Activated T-helper 17 cell treated with anti-CD3 and anti-CD28 coated beads, Interleukin-2, amount 50 U/mL, for 72 hours (primary cell): Measurements from ENCODE around the gene GNG13. TPM values are rescaled to one million over a fixed set of nuclear protein-coding genes. Genes with fewer than 3 reads are reported as not detected.

Source experiments
- ATAC-seq: fragments of 150-1000 bp; cut with Tn5 transposase; replicated peaks from 2 replicates; pipeline ENCODE4 v1.10.0; 2021; ENCODE audit warnings: mild to moderate bottlenecking, moderate library complexity
- H3K27ac Mint-ChIP-seq: one replicate; pipeline ENCODE4 v1.8.0; 2022; ENCODE audit warnings: mixed read lengths
- H3K27me3 Mint-ChIP-seq: one replicate; pipeline ENCODE4 v1.8.0; 2022; ENCODE audit warnings: mixed read lengths
- H3K36me3 Mint-ChIP-seq: one replicate; pipeline ENCODE4 v1.8.0; 2022; ENCODE audit warnings: low read depth, mild to moderate bottlenecking, mixed read lengths
- H3K4me1 Mint-ChIP-seq: one replicate; pipeline ENCODE4 v1.8.0; 2022; ENCODE audit warnings: mixed read lengths
- H3K4me3 Mint-ChIP-seq: one replicate; pipeline ENCODE4 v1.8.0; 2022; ENCODE audit warnings: mild to moderate bottlenecking, mixed read lengths
- H3K9me3 Mint-ChIP-seq: one replicate; pipeline ENCODE4 v1.8.0; 2022; ENCODE audit warnings: mixed read lengths
- total RNA-seq, 2 donors: library from RNA; stranded (reverse); gene quantifications; one replicate each; pipeline ENCODE4 v1.2.3, GENCODE V29; 2022

The GNG13 gene
- total RNA-seq, 2 donors from 2014 or later: not detected

- peaks cover 4% of the 10 kb centered on the region for H3K27me3 Mint-ChIP-seq
- H3K9me3 Mint-ChIP-seq: no peaks in the 10 kb centered on the region
- peak overlapping the region; percentile 99 for H3K4me3 Mint-ChIP-seq
- ATAC-seq: peak; percentile 99
- no peaks in the 10 kb centered on the region for H3K36me3 Mint-ChIP-seq
- peak overlapping the region; percentile 99 for H3K27ac Mint-ChIP-seq
- peaks cover 4% of the 10 kb centered on the region for H3K4me1 Mint-ChIP-seq
These were observed 7.0 kb upstream of the GNG13 start for GRCh38 chr16:807347-808084.

GRCh38 chr16:805474-805873, 4.9 kb upstream of the GNG13 start:
- no peaks in the 10 kb centered on the region for H3K9me3 Mint-ChIP-seq
- no peaks in the 10 kb centered on the region for H3K36me3 Mint-ChIP-seq
- H3K27ac Mint-ChIP-seq: no peak overlapping the region
- no peak for ATAC-seq
- no peak overlapping the region for H3K4me3 Mint-ChIP-seq
- peaks cover 4% of the 10 kb centered on the region for H3K4me1 Mint-ChIP-seq
- H3K27me3 Mint-ChIP-seq: no peaks in the 10 kb centered on the region

GRCh38 chr16:804193-805048, 3.9 kb upstream of the GNG13 start:
- H3K4me3 Mint-ChIP-seq: no peak overlapping the region
- H3K27me3 Mint-ChIP-seq: no peaks in the 10 kb centered on the region
- no peaks in the 10 kb centered on the region for H3K9me3 Mint-ChIP-seq
- ATAC-seq: no peak
- H3K36me3 Mint-ChIP-seq: no peaks in the 10 kb centered on the region
- no peak overlapping the region for H3K27ac Mint-ChIP-seq
- peaks cover 4% of the 10 kb centered on the region for H3K4me1 Mint-ChIP-seq

GRCh38 chr16:803754-804080, 3.2 kb upstream of the GNG13 start:
- H3K9me3 Mint-ChIP-seq: no peaks in the 10 kb centered on the region
- H3K36me3 Mint-ChIP-seq: no peaks in the 10 kb centered on the region
- peaks cover 4% of the 10 kb centered on the region for H3K4me1 Mint-ChIP-seq
- no peak for ATAC-seq
- H3K27ac Mint-ChIP-seq: no peak overlapping the region
- H3K27me3 Mint-ChIP-seq: no peaks in the 10 kb centered on the region
- no peak overlapping the region for H3K4me3 Mint-ChIP-seq

- Mint-ChIP-seq H3K36me3 (no peaks in the 10 kb centered on the region), H3K4me3 (no peak overlapping the region)
These were observed 2.6 kb upstream of the GNG13 start for GRCh38 chr16:802914-803753.

GRCh38 chr16:802461-802860, 1.9 kb upstream of the GNG13 start:
- no peak for ATAC-seq
- H3K4me3 Mint-ChIP-seq: no peak overlapping the region
- no peaks in the 10 kb centered on the region for H3K4me1 Mint-ChIP-seq
- H3K36me3 Mint-ChIP-seq: no peaks in the 10 kb centered on the region
- H3K9me3 Mint-ChIP-seq: no peaks in the 10 kb centered on the region
- H3K27me3 Mint-ChIP-seq: no peaks in the 10 kb centered on the region
- H3K27ac Mint-ChIP-seq: no peak overlapping the region

More at GRCh38 chr16:802914-803753, 2.6 kb upstream of the GNG13 start:
- H3K27me3 Mint-ChIP-seq: no peaks in the 10 kb centered on the region
- no peak overlapping the region for H3K27ac Mint-ChIP-seq
- ATAC-seq: no peak
- peaks cover 4% of the 10 kb centered on the region for H3K4me1 Mint-ChIP-seq
- no peaks in the 10 kb centered on the region for H3K9me3 Mint-ChIP-seq

- Mint-ChIP-seq H3K27ac (no peak overlapping the region), H3K9me3 (no peaks in the 10 kb centered on the region)
- no peak for ATAC-seq
These were observed 1.2 kb upstream of the GNG13 start for GRCh38 chr16:801584-802363.

GRCh38 chr16:800834-801511, 439 bp upstream of the GNG13 start:
- Mint-ChIP-seq H3K4me3 (no peak overlapping the region), H3K27me3 (no peaks in the 10 kb centered on the region), H3K27ac (no peak overlapping the region), H3K9me3 (no peaks in the 10 kb centered on the region), H3K36me3 (no peaks in the 10 kb centered on the region), H3K4me1 (no peaks in the 10 kb centered on the region)
- ATAC-seq: no peak

More at GRCh38 chr16:801584-802363, 1.2 kb upstream of the GNG13 start:
- H3K4me1 Mint-ChIP-seq: no peaks in the 10 kb centered on the region
- no peaks in the 10 kb centered on the region for H3K27me3 Mint-ChIP-seq
- no peak overlapping the region for H3K4me3 Mint-ChIP-seq
- no peaks in the 10 kb centered on the region for H3K36me3 Mint-ChIP-seq

GRCh38 chr16:799111-799947, 1.2 kb downstream of the GNG13 start:
- ATAC-seq: no peak
- Mint-ChIP-seq H3K9me3 (no peaks in the 10 kb centered on the region), H3K27ac (no peak overlapping the region), H3K4me3 (no peak overlapping the region), H3K27me3 (no peaks in the 10 kb centered on the region), H3K4me1 (no peaks in the 10 kb centered on the region), H3K36me3 (no peaks in the 10 kb centered on the region)

GRCh38 chr16:798666-799065, 1.9 kb downstream of the GNG13 start:
- no peak overlapping the region for H3K27ac Mint-ChIP-seq
- no peaks in the 10 kb centered on the region for H3K27me3 Mint-ChIP-seq
- no peak for ATAC-seq
- H3K4me3 Mint-ChIP-seq: no peak overlapping the region
- H3K9me3 Mint-ChIP-seq: no peaks in the 10 kb centered on the region
- no peaks in the 10 kb centered on the region for H3K36me3 Mint-ChIP-seq
- no peaks in the 10 kb centered on the region for H3K4me1 Mint-ChIP-seq

GRCh38 chr16:797686-798085, 2.8 kb downstream of the GNG13 start:
- H3K27ac Mint-ChIP-seq: no peak overlapping the region
- no peaks in the 10 kb centered on the region for H3K36me3 Mint-ChIP-seq
- no peak overlapping the region for H3K4me3 Mint-ChIP-seq
- no peaks in the 10 kb centered on the region for H3K4me1 Mint-ChIP-seq
- H3K9me3 Mint-ChIP-seq: no peaks in the 10 kb centered on the region
- ATAC-seq: no peak
- no peaks in the 10 kb centered on the region for H3K27me3 Mint-ChIP-seq

GRCh38 chr16:797120-797420, 3.5 kb downstream of the GNG13 start:
- H3K4me1 Mint-ChIP-seq: no peaks in the 10 kb centered on the region
- no peaks in the 10 kb centered on the region for H3K36me3 Mint-ChIP-seq
- H3K27ac Mint-ChIP-seq: no peak overlapping the region

More at GRCh38 chr16:797120-797420, 3.5 kb downstream of the GNG13 start:
- Mint-ChIP-seq H3K9me3 (no peaks in the 10 kb centered on the region), H3K4me3 (no peak overlapping the region), H3K27me3 (no peaks in the 10 kb centered on the region)
- peak; percentile 54 for ATAC-seq
